ENCODE measurements around the gene TLE1. TPM values are rescaled to one million over a fixed set of nuclear protein-coding genes. Genes with fewer than 3 reads are reported as not detected.
"Not testable (repeated sequence)": the region's sequence is repeated elsewhere in the genome, so short reads cannot be mapped to it uniquely, and the experiment has no call there.

TLE1 gene
- total RNA-seq, 1 donor = 9.0 TPM

GRCh38 chr9:81705578-81705977, 16.2 kb upstream of the TLE1 start:
- H3K27me3 ChIP-seq (ENCODE audit: insufficient read depth, low read length) = no peaks in the 10 kb centered on the region
- H3K4me3 ChIP-seq (ENCODE audit: insufficient read depth, low read length) = no peak overlapping the region
- H3K79me2 ChIP-seq (ENCODE audit: insufficient read depth, low read length) = no peaks in the 10 kb centered on the region
- no peaks in the 10 kb centered on the region for H3K4me1 ChIP-seq (ENCODE audit: insufficient read depth, low read length)
- no peak for TF ChIP-seq CTCF (IDR thresholded peaks at IDR 0.05; ENCODE audit: extremely low read depth, low read depth, low read length)
- no peak overlapping the region for H2AFZ ChIP-seq (ENCODE audit: low read length)
- H4K20me1 ChIP-seq (ENCODE audit: insufficient read depth, low read length) = no peaks in the 10 kb centered on the region
- no peak overlapping the region for H3K27ac ChIP-seq (ENCODE audit: low read depth, low read length)
- no peak overlapping the region for H3K4me2 ChIP-seq (ENCODE audit: insufficient read depth, low read length)
- no peaks in the 10 kb centered on the region for H3K36me3 ChIP-seq (ENCODE audit: insufficient read depth, low read length)
- DNase-seq (ENCODE audit: insufficient read length, low spot score, missing footprints) = no peak
- no peaks in the 10 kb centered on the region for H3K9me3 ChIP-seq (ENCODE audit: low read depth, low read length)

DNA sequence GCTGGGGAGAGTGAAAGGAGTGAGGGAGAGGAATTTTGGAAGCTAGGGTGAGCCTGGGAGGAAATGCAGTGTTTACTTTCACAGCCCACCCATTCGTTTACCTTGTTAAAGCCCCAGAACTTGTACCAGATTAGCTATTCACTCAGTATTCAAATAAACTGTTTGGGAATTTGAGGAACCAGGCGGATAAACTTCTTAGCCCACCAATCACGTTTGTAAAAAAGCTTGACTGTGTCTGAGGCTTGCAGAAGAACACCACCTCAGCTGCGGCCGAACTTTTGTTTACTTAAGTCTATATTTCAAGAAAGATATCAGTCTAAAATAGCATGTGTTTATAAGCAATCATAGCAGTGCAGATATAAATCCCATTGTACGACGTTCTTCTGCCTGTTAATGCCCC, 5.2 kb upstream of the TLE1 start:
- Histone ChIP-seq H3K4me3 (ENCODE audit: insufficient read depth, low read length) (no peak overlapping the region), H3K79me2 (ENCODE audit: insufficient read depth, low read length) (no peaks in the 10 kb centered on the region), H3K9me3 (ENCODE audit: low read depth, low read length) (no peaks in the 10 kb centered on the region), H3K4me1 (ENCODE audit: insufficient read depth, low read length) (no peaks in the 10 kb centered on the region), H2AFZ (ENCODE audit: low read length) (no peak overlapping the region), H3K27ac (ENCODE audit: low read depth, low read length) (no peak overlapping the region), H4K20me1 (ENCODE audit: insufficient read depth, low read length) (no peaks in the 10 kb centered on the region), H3K4me2 (ENCODE audit: insufficient read depth, low read length) (no peak overlapping the region), H3K27me3 (ENCODE audit: insufficient read depth, low read length) (peaks cover 36% of the 10 kb centered on the region), H3K36me3 (ENCODE audit: insufficient read depth, low read length) (no peaks in the 10 kb centered on the region)
- no peak for TF ChIP-seq CTCF (IDR thresholded peaks at IDR 0.05; ENCODE audit: extremely low read depth, low read depth, low read length)
- peak; percentile 59 for DNase-seq (ENCODE audit: insufficient read length, low spot score, missing footprints)

GRCh38 chr9:81693671-81694378, 4.5 kb upstream of the TLE1 start:
- Histone ChIP-seq H3K27ac (ENCODE audit: low read depth, low read length) (no peak overlapping the region), H2AFZ (ENCODE audit: low read length) (no peak overlapping the region), H3K9me3 (ENCODE audit: low read depth, low read length) (no peaks in the 10 kb centered on the region), H3K79me2 (ENCODE audit: insufficient read depth, low read length) (no peaks in the 10 kb centered on the region), H3K4me2 (ENCODE audit: insufficient read depth, low read length) (no peak overlapping the region), H3K36me3 (ENCODE audit: insufficient read depth, low read length) (no peaks in the 10 kb centered on the region), H3K4me3 (ENCODE audit: insufficient read depth, low read length) (no peak overlapping the region), H3K4me1 (ENCODE audit: insufficient read depth, low read length) (no peaks in the 10 kb centered on the region), H4K20me1 (ENCODE audit: insufficient read depth, low read length) (no peaks in the 10 kb centered on the region), H3K27me3 (ENCODE audit: insufficient read depth, low read length) (peaks cover 36% of the 10 kb centered on the region)
- peak; percentile 18 for DNase-seq (ENCODE audit: insufficient read length, low spot score, missing footprints)
- no peak for TF ChIP-seq CTCF (IDR thresholded peaks at IDR 0.05; ENCODE audit: extremely low read depth, low read depth, low read length)

GRCh38 chr9:81690251-81690851, 1.0 kb upstream of the TLE1 start:
- Histone ChIP-seq H3K36me3 (ENCODE audit: insufficient read depth, low read length) (no peaks in the 10 kb centered on the region), H3K27ac (ENCODE audit: low read depth, low read length) (peak overlapping the region; percentile 26), H3K9me3 (ENCODE audit: low read depth, low read length) (no peaks in the 10 kb centered on the region), H3K4me2 (ENCODE audit: insufficient read depth, low read length) (peak overlapping the region; percentile 89), H3K79me2 (ENCODE audit: insufficient read depth, low read length) (peaks cover 23% of the 10 kb centered on the region), H3K4me1 (ENCODE audit: insufficient read depth, low read length) (peaks cover 15% of the 10 kb centered on the region), H3K27me3 (ENCODE audit: insufficient read depth, low read length) (peaks cover 30% of the 10 kb centered on the region), H4K20me1 (ENCODE audit: insufficient read depth, low read length) (peaks cover 5% of the 10 kb centered on the region), H3K4me3 (ENCODE audit: insufficient read depth, low read length) (peak overlapping the region; percentile 81), H2AFZ (ENCODE audit: low read length) (peak overlapping the region; percentile 85)
- no peak for TF ChIP-seq CTCF (IDR thresholded peaks at IDR 0.05; ENCODE audit: extremely low read depth, low read depth, low read length)
- DNase-seq (ENCODE audit: insufficient read length, low spot score, missing footprints) = peak; percentile 76

DNA sequence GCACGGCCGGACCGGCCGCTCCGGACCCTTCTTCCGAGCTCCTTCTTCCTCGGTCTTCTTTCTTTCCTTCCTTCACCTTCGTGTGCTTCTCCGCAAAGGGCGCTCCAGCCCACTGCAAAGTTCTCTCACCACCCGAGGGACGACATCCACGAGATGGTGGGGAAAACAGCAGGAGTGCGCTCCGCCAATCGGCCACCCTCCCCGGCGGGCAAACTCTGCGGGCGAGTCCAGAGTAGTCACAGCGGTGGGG, 329 bp downstream of the TLE1 start:
- peaks cover 16% of the 10 kb centered on the region for H3K4me1 ChIP-seq (ENCODE audit: insufficient read depth, low read length)
- H3K9me3 ChIP-seq (ENCODE audit: low read depth, low read length); H3K36me3 ChIP-seq (ENCODE audit: insufficient read depth, low read length); H4K20me1 ChIP-seq (ENCODE audit: insufficient read depth, low read length); DNase-seq (ENCODE audit: insufficient read length, low spot score, missing footprints): not testable (repeated sequence)
- H3K27me3 ChIP-seq (ENCODE audit: insufficient read depth, low read length) = peaks cover 22% of the 10 kb centered on the region
- peak overlapping the region; percentile 70 for H2AFZ ChIP-seq (ENCODE audit: low read length)
- H3K27ac ChIP-seq (ENCODE audit: low read depth, low read length) = peak overlapping the region; percentile 42
- H3K79me2 ChIP-seq (ENCODE audit: insufficient read depth, low read length) = peaks cover 27% of the 10 kb centered on the region
- H3K4me3 ChIP-seq (ENCODE audit: insufficient read depth, low read length) = peak overlapping the region; percentile 81
- peak overlapping the region; percentile 96 for H3K4me2 ChIP-seq (ENCODE audit: insufficient read depth, low read length)

Measured in osteoblast (primary cell).